GM12878 (cell line): ENCODE results near the gene TEKT5. TPM values are rescaled to one million over a fixed set of nuclear protein-coding genes. Genes with fewer than 3 reads are reported as not detected.

Experiments
- ATAC-seq: fragments of 200-7000 bp; cut with Tn5 transposase; 3 replicates; pipeline ENCODE4 v1.9.1; 2020; ENCODE audit warnings: mild to moderate bottlenecking, moderate library complexity
- BruUV-seq: library from RNA; stranded (reverse); fragments of 400-500 nt; replicated peaks from 2 replicates; lab custom pipeline; 2021; lab: Mats Ljungman, UMichigan
- CTCF ChIA-PET: fragments of 300-600 bp; sonication (Branson Sonifier 250); formaldehyde crosslinking; extraction: SDS; loops from one replicate; lab custom pipeline; 2021; ENCODE audit warnings: inconsistent platforms; lab: Yijun Ruan, JAX
- POLR2A ChIA-PET: fragments of 350-600 bp; formaldehyde crosslinking; extraction: SDS; loops from one replicate; lab custom pipeline; 2021; ENCODE audit warnings: inconsistent platforms; lab: Charles Lee
- RAD21 ChIA-PET: fragments of 300-600 bp; sonication (Branson Sonifier 250); formaldehyde crosslinking; loops from one replicate; lab custom pipeline; 2023; ENCODE audit warnings: antibody characterized with exemption; ENCODE audit not compliant: unreplicated experiment; lab: Charles Lee
- SMC1A ChIA-PET: fragments of 300-600 bp; sonication (Branson Sonifier 250); formaldehyde crosslinking; loops from one replicate; lab custom pipeline; 2023; ENCODE audit not compliant: unreplicated experiment, uncharacterized antibody; lab: Charles Lee
- DNase-seq: peaks from one replicate; pipeline ENCODE4 v3.0.0-alpha.2; 2011; ENCODE audit warnings: low read depth, low spot score
- FAIRE-seq: peaks from 3 replicates; lab custom pipeline; 2011; peaks lifted over from hg19 to GRCh38; lab: Jason Lieb, UNC
- H2AFZ ChIP-seq: 2 replicates; pipeline ENCODE4 v1.6.0; 2011; ENCODE audit warnings: low read depth, low read length, control low read depth; ENCODE audit not compliant: control insufficient read depth
- H3K27ac ChIP-seq: 2 replicates; pipeline ENCODE4 v1.5.1; 2011; ENCODE audit warnings: control low read depth; ENCODE audit not compliant: control insufficient read depth, insufficient read depth
- H3K27me3 ChIP-seq, 2 experiments: replicated peaks in 1 of 2; 2 replicates each; pipeline versions ENCODE4 v1.6.0 to v1.6.1; 2011; ENCODE audit warnings: low read length in 1 of 2; ENCODE audit not compliant: control insufficient read depth in 2 of 2, insufficient read depth in 2 of 2
- H3K36me3 ChIP-seq, 2 experiments: 2 replicates each; pipeline ENCODE4 v1.5.1; 2011; ENCODE audit warnings: low read length in 1 of 2; ENCODE audit not compliant: control insufficient read depth in 2 of 2, insufficient read depth in 2 of 2
- H3K4me1 ChIP-seq: 2 replicates; pipeline ENCODE4 v1.6.1; 2011; ENCODE audit warnings: mild to moderate bottlenecking, low read length, moderate library complexity, mixed read lengths; ENCODE audit not compliant: control insufficient read depth, insufficient read depth
- H3K4me2 ChIP-seq: 2 replicates; pipeline ENCODE4 v1.6.0; 2011; ENCODE audit warnings: control low read depth; ENCODE audit not compliant: control insufficient read depth, insufficient read depth
- H3K4me3 ChIP-seq: fragments of 200-600 bp; sonication (generic); 2 replicates; pipeline ENCODE4 v1.5.1; 2016
- H3K79me2 ChIP-seq: 2 replicates; pipeline ENCODE4 v1.6.0; 2011; ENCODE audit warnings: low read length; ENCODE audit not compliant: control insufficient read depth, insufficient read depth
- H3K9ac ChIP-seq: 2 replicates; pipeline ENCODE4 v1.8.0; 2011; ENCODE audit warnings: low read length, control low read depth, mixed read lengths; ENCODE audit not compliant: control insufficient read depth, insufficient read depth
- H3K9me3 ChIP-seq: replicated peaks from 3 replicates; pipeline ENCODE4 v1.5.1; 2011; ENCODE audit warnings: mild to moderate bottlenecking, low read length; ENCODE audit not compliant: control insufficient read depth, insufficient read depth
- H4K20me1 ChIP-seq: 2 replicates; pipeline ENCODE4 v1.6.0; 2011; ENCODE audit not compliant: control insufficient read depth, insufficient read depth
- ASH2L ChIP-seq: fragments of 300-600, 200-600 bp; sonication (generic); IDR thresholded peaks from 2 replicates; pipeline ENCODE4 v1.6.1; 2017; ENCODE audit warnings: low read depth, mild to moderate bottlenecking, borderline replicate concordance
- BHLHE40 ChIP-seq, 2 experiments: fragments of 450-650 bp in 1 of 2; IDR thresholded peaks; 2 replicates each; pipeline ENCODE4 v1.6.1; 2011 to 2017; ENCODE audit warnings: low read depth in 2 of 2, borderline replicate concordance in 1 of 2, improper control_type of control experiment in 1 of 2, low read length in 1 of 2, mild to moderate bottlenecking in 1 of 2
- CREB1 ChIP-seq: IDR thresholded peaks from 2 replicates; pipeline ENCODE4 v1.6.1; 2012; ENCODE audit warnings: low read depth, mild to moderate bottlenecking, inconsistent platforms
- IKZF2 ChIP-seq, 2 experiments: fragments of 450-650 bp; IDR thresholded peaks; 2 replicates each; pipeline ENCODE4 v1.6.1; 2017; ENCODE audit warnings: mild to moderate bottlenecking in 2 of 2, moderate library complexity in 2 of 2
- IRF5 ChIP-seq: fragments of 450-650 bp; IDR thresholded peaks from 2 replicates; pipeline ENCODE4 v1.6.1; 2017; ENCODE audit warnings: borderline replicate concordance
- MYB ChIP-seq: fragments of 150-350 bp; IDR thresholded peaks from 2 replicates; pipeline ENCODE4 v1.6.1; 2014; ENCODE audit warnings: mild to moderate bottlenecking, low read depth, low read length, borderline replicate concordance
- NFYA ChIP-seq: IDR thresholded peaks from 2 replicates; pipeline ENCODE4 v1.6.1; 2011; ENCODE audit warnings: low read depth, mild to moderate bottlenecking, low read length, improper control_type of control experiment, borderline replicate concordance
- RELA ChIP-seq: fragments of 450-650 bp; IDR thresholded peaks from 2 replicates; pipeline ENCODE4 v1.8.0; 2014; ENCODE audit warnings: borderline replicate concordance; ENCODE audit not compliant: partially characterized antibody
- SMAD1 ChIP-seq: fragments of 450-650 bp; IDR thresholded peaks from 2 replicates; pipeline ENCODE4 v1.6.1; 2018; ENCODE audit warnings: mild to moderate bottlenecking, low read depth; ENCODE audit not compliant: partially characterized antibody
- STAT1 ChIP-seq: fragments of 450-650 bp; conservative IDR thresholded peaks from 2 replicates; pipeline ENCODE4 v1.6.1; 2014; ENCODE audit warnings: antibody characterized with exemption, mild to moderate bottlenecking
- ZNF687 ChIP-seq: fragments of 450-650 bp; IDR thresholded peaks from 2 replicates; pipeline ENCODE4 v1.6.1; 2017; ENCODE audit warnings: mild to moderate bottlenecking, moderate library complexity
- ZZZ3 ChIP-seq: IDR thresholded peaks from 2 replicates; pipeline ENCODE4 v1.6.1; 2011; ENCODE audit warnings: low read depth; ENCODE audit not compliant: control insufficient read depth, insufficient read length
- WGBS: methylation state at CpG from one replicate; pipeline ENCODE4 v1.1.6; 2016; ENCODE audit warnings: low lambda C conversion rate; ENCODE audit not compliant: insufficient replicate concordance, insufficient coverage; ENCODE audit errors: missing lambda C conversion rate; 5-methylcytosine and 5-hydroxymethylcytosine counted together
- in situ Hi-C: fragments of 300-500 bp; cut with MboI; formaldehyde crosslinking; loops from 9 replicates; pipeline ENCODE4 v1.14.3; 2018; ENCODE audit warnings: mixed read lengths
- intact Hi-C: fragments of 100-400 bp; cut with micrococcal nuclease; formaldehyde crosslinking; loops from one replicate; pipeline ENCODE4 v1.14.2; 2022; ENCODE audit not compliant: unreplicated experiment
- polyA plus RNA-seq, 11 experiments: library from polyadenylated mRNA; depleted of rRNA in 4 of 11; unstranded in 6 of 11; stranded (reverse) in 5 of 11; fragments of >200 nt; fragmentation: Nextera tagmentation in 4 of 11; fragmentation: Illumina TruSeq in 1 of 11; extraction: Ambion mirVana in 4 of 11; extraction: Trizol in 1 of 11; gene quantifications; 1 replicate in 1 of 11; 2 replicates in 10 of 11; pipeline versions ENCODE4 v1.2.1 to v1.2.3, GENCODE V29; 2011 to 2016; ENCODE audit warnings: inconsistent platforms in 2 of 11, missing spikeins in 2 of 11, low read depth in 1 of 11
- total RNA-seq, 4 experiments: library from RNA; depleted of rRNA in 3 of 4; stranded (reverse); fragments of >200 nt in 3 of 4; fragmentation: Illumina TruSeq in 1 of 4; extraction: Trizol in 1 of 4; gene quantifications; 2 replicates each; pipeline versions ENCODE4 v1.2.1 to v1.2.3, GENCODE V29; 2013 to 2021
- TF ChIP-seq, protein P1 (sequence below): fragments of 450-650 bp; IDR thresholded peaks from 2 replicates; pipeline ENCODE4 v1.6.1; 2016; ENCODE audit warnings: mild to moderate bottlenecking
- TF ChIP-seq, protein P2 (sequence below): fragments of 450-650 bp; IDR thresholded peaks from 2 replicates; pipeline ENCODE4 v1.6.1; 2018; ENCODE audit warnings: borderline replicate concordance, mild to moderate bottlenecking; ENCODE audit not compliant: partially characterized antibody

The TEKT5 gene
- total and polyA plus RNA-seq, 10 of the 15 experiments (the other 5 are each of a cell fraction or from before 2014, with no cell fraction given): 0.19 to 2.2 (median 0.68) TPM; not detected in 1

DNA sequence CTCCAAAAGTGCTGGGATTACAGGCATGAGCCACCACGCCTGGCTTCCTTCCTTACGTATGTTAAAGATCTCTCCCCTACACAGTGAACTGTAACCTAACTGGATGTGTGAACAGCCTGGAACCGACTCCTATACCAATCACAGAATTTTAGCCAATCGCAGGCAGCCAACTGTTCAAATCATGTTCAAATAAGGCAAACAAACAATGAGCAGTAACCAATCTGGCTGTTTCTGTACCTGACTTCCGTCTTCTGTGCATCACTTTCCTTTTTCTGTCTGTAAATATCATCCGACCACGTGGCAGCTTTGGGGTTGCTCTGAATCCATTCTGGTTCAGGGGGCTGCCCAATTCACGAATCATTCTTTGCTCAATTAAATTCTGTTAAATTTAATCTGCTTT, 27.5 kb downstream of the TEKT5 start (continued):
- TF ChIP-seq ASH2L (no peak), RELA (no peak), MYB (no peak), NFYA (no peak)

GRCh38 chr16:10666291-10666690, 28.4 kb downstream of the TEKT5 start:
- ATAC-seq (no peak), DNase-seq (no peak), FAIRE-seq (no peak)
- no peak overlapping the region for H3K27ac ChIP-seq
- H3K36me3 ChIP-seq: no peaks in the 10 kb centered on the region
- CTCF ChIA-PET: no interaction called here
- H3K4me3 ChIP-seq: no peak overlapping the region
- BruUV-seq: no TSS peak
- H3K27me3 ChIP-seq: no peaks in the 10 kb centered on the region
- 78% methylated on average over 4 of the region's 4 CpGs for WGBS
- H3K9ac ChIP-seq: no peak overlapping the region
- H3K9me3 ChIP-seq: peaks cover 2% of the 10 kb centered on the region; the same call in 1 of the 3 replicates
- RAD21 ChIA-PET: no interaction called here
- no peaks in the 10 kb centered on the region for H3K79me2 ChIP-seq
- H4K20me1 ChIP-seq: no peaks in the 10 kb centered on the region
- H3K4me1 ChIP-seq: peaks cover 5% of the 10 kb centered on the region; the same call in 1 of the 2 replicates
- intact Hi-C loops (no loop called here), in situ Hi-C loops (no loop called here)
- H3K4me2 ChIP-seq: no peak overlapping the region
- SMC1A ChIA-PET: no interaction called here
- H2AFZ ChIP-seq: no peak overlapping the region
- POLR2A ChIA-PET: no interaction called here
- TF ChIP-seq IRF5 (no peak), ZNF687 (no peak), SMAD1 (no peak), CREB1 (no peak), ZZZ3 (no peak), BHLHE40 (IDR thresholded peaks at IDR 0.05; ENCODE audit: borderline replicate concordance in 1 of 2, low read depth in 2 of 2, low read length in 1 of 2) (no peak), IKZF2 (IDR thresholded peaks at IDR 0.05) (no peak), STAT1 (no peak)
- TF ChIP-seq, protein P1, sequence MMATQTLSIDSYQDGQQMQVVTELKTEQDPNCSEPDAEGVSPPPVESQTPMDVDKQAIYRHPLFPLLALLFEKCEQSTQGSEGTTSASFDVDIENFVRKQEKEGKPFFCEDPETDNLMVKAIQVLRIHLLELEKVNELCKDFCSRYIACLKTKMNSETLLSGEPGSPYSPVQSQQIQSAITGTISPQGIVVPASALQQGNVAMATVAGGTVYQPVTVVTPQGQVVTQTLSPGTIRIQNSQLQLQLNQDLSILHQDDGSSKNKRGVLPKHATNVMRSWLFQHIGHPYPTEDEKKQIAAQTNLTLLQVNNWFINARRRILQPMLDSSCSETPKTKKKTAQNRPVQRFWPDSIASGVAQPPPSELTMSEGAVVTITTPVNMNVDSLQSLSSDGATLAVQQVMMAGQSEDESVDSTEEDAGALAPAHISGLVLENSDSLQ: no peak
- TF ChIP-seq, protein P2, sequence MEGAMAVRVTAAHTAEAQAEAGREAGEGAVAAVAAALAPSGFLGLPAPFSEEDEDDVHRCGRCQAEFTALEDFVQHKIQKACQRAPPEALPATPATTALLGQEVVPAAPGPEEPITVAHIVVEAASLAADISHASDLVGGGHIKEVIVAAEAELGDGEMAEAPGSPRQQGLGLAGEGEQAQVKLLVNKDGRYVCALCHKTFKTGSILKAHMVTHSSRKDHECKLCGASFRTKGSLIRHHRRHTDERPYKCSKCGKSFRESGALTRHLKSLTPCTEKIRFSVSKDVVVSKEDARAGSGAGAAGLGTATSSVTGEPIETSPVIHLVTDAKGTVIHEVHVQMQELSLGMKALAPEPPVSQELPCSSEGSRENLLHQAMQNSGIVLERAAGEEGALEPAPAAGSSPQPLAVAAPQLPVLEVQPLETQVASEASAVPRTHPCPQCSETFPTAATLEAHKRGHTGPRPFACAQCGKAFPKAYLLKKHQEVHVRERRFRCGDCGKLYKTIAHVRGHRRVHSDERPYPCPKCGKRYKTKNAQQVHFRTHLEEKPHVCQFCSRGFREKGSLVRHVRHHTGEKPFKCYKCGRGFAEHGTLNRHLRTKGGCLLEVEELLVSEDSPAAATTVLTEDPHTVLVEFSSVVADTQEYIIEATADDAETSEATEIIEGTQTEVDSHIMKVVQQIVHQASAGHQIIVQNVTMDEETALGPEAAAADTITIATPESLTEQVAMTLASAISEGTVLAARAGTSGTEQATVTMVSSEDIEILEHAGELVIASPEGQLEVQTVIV: no peak
